GM12891 (cell line): ENCODE results near the gene JAK2.

Experiments used
- POLR2A ChIP-seq: IDR thresholded peaks from 2 replicates; pipeline ENCODE4 v1.6.1; 2011; ENCODE audit warnings: low read depth, low read length, control low read depth
- TAF1 ChIP-seq: IDR thresholded peaks from 2 replicates; pipeline ENCODE4 v1.6.1; 2011; ENCODE audit warnings: low read depth, low read length, control low read depth

DNA sequence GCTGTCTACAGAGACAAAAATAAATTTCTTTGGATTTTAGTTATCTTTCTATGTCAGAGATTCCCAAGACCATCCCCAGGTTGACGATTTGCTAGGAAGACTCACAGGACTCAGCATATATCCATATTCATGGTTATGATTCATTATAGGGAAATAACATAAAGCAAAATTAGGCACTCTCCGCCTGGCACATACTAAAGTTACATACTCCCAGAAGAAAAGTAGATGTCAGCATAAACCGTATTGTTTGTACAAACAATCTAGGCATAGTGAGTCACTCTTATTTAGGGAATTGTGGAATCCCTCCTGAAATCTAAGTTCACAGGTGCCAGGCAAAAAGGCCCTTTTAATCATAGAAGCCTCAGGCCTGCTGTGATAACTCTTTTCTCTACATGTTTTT is 137.4 kb downstream of the JAK2 start:
- TF ChIP-seq POLR2A (no peak), TAF1 (no peak)
